Measurements from ENCODE around the gene SLC29A1.
"Not testable (repeated sequence)": the region's sequence is repeated elsewhere in the genome, so short reads cannot be mapped to it uniquely, and the experiment has no call there.

SLC29A1 gene

DNA sequence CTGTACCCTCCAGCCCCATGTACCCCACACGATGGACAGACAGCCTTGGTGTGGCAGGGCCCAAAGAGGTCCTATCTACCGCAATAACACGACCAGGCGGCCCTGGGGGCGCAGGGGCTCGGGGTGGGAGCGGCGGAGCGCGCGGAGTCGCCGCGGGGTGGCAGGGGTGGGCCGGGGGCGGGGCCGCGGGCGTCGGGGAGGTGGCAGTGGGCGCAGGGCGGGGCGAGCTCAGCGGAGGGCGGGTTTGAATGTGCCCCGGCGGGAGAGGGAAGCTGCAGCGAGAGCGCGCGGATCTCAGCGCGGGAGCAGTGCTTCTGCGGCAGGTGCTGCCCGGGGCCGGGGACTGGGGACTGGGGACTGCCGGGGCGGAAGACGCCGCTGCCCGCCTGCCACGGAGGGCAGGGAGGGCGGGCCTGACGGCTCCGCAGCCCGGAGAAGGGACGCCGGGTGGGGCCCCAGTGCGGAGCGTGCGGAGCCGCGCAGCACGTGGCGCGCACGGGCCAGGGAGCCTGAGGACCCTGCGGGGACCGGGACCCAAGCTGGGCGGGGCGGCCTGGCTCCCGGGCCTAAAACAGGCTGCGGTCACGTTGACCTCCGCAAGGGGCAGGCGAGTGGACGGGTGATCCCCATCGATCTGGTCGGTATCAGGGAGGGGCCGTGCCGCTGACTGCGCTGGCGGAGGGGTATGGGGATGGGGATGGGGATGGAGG lies at the start of gene SLC29A1:
Gene SLC29A1 (plus strand): TSS at position 277 of the 710 bp plus-strand sequence. CDS start 3,719 bp downstream, outside the sequence.
- Histone ChIP-seq H3K36me3 (ENCODE audit: control insufficient read depth, low read depth, low read length) (peaks cover 11% of the 10 kb centered on the region), H3K9me3 (ENCODE audit: control insufficient read depth, low read depth, low read length) (no peaks in the 10 kb centered on the region), H3K4me1 (ENCODE audit: control insufficient read depth, low read depth, low read length) (peaks cover 48% of the 10 kb centered on the region), H3K9ac (ENCODE audit: low read length) (peak within 1 kb of the TSS; percentile 72), H3K27ac (ENCODE audit: low read length) (peak within 1 kb of the TSS; percentile 26), H3K4me3 (ENCODE audit: low read length) (peak within 1 kb of the TSS; percentile 97), H3K27me3 (ENCODE audit: control insufficient read depth, insufficient read depth, low read length) (no peaks in the 10 kb centered on the region)

DNA sequence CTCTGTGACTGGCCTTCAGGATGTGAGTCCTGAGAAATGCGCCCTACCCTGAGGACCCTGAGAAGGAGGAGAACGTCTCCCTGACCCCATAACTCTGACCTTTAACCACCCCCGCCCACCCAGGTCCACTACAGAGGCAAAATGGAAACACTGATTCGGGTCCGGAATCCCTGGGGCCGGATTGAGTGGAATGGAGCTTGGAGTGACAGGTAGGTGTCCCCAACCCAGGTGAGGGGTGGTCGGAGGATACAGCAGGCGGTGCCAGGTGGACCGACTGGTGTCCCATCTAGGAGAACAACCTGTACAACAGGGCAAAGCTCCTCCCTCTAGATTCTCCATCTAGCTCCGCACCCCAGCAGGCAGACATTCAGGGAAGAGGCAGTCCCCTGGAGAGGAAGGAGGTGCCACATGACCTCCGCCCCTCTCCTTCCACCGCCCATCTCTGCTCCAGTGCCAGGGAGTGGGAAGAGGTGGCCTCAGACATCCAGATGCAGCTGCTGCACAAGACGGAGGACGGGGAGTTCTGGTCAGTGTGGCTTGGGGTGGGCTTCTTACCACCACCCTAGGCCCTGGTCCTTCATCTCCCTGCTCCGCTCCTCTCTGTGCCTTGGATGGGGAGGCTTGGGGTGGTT lies 47.1 kb upstream of the SLC29A1 start:
- Histone ChIP-seq H3K9ac (ENCODE audit: low read length) (no peak overlapping the region), H3K36me3 (ENCODE audit: control insufficient read depth, low read depth, low read length) (no peaks in the 10 kb centered on the region), H3K9me3 (ENCODE audit: control insufficient read depth, low read depth, low read length) (no peaks in the 10 kb centered on the region), H3K27me3 (ENCODE audit: control insufficient read depth, insufficient read depth, low read length) (no peaks in the 10 kb centered on the region), H3K4me3 (ENCODE audit: low read length) (no peak overlapping the region), H3K4me1 (ENCODE audit: control insufficient read depth, low read depth, low read length) (peaks cover 3% of the 10 kb centered on the region), H3K27ac (ENCODE audit: low read length) (no peak overlapping the region)

DNA sequence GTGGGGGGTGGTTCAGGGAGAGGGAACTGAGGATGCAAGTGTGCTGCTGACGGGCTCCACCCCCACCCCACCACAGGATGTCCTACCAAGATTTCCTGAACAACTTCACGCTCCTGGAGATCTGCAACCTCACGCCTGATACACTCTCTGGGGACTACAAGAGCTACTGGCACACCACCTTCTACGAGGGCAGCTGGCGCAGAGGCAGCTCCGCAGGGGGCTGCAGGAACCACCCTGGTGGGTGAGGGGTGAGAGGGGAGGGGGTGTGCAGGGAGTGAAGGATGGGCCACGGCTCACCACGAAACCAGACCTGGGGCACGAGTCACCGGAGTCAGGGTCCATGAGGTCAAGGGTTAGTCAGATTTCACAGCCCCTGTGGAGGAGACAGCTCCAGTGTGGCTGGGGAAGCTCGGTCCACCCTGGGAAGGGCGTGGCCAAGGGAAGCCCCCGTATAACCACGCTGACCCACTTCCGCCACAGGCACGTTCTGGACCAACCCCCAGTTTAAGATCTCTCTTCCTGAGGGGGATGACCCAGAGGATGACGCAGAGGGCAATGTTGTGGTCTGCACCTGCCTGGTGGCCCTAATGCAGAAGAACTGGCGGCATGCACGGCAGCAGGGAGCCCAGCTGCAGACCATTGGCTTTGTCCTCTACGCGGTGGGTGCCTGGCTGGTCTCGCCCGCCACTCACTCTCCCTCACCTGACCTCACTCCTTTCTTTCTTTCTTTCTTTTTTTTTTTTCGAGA lies 46.5 kb upstream of the SLC29A1 start:
- H3K4me1 ChIP-seq (ENCODE audit: control insufficient read depth, low read depth, low read length): peaks cover 3% of the 10 kb centered on the region
- no peak overlapping the region for H3K4me3 ChIP-seq (ENCODE audit: low read length)
- no peak overlapping the region for H3K27ac ChIP-seq (ENCODE audit: low read length)
- no peaks in the 10 kb centered on the region for H3K36me3 ChIP-seq (ENCODE audit: control insufficient read depth, low read depth, low read length)
- no peak overlapping the region for H3K9ac ChIP-seq (ENCODE audit: low read length)
- H3K9me3 ChIP-seq (ENCODE audit: control insufficient read depth, low read depth, low read length): no peaks in the 10 kb centered on the region
- H3K27me3 ChIP-seq (ENCODE audit: control insufficient read depth, insufficient read depth, low read length): no peaks in the 10 kb centered on the region

DNA sequence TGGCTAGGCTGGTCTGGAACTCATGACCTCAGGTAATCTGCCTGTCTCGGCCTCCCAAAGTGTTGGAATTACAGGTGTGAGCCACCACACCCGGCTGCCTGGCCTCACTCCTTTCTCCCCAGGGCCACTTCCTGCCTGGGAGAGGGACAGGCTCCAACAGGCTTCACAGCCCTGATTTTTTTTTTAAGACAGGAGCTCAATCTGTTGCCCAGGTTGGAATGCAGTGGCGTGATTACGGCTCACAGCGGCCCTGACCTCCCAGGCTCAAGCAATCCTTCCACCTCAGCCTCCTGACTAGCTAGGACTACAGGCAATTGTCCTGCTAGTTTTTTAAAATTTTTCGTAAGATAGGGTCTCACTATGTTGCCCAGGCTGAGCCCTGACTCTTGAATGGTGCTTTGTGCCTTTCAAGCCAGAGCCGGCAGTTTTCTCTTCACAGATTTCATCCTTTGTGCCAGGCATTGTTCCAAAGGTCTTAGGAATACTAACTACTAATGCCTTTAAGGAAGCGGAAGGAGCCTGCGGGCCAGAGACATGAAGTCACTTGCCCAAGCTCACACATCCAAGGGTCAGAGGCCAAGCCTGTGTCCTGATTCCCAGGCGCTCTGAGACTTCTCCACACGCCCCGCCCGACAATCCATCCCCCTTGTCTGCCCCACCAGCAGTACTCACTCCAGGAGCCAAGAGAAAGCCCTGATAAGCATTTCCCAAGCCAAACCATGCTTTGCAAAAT lies 45.5 kb upstream of the SLC29A1 start:
- H3K27ac ChIP-seq (ENCODE audit: low read length): no peak overlapping the region
- no peaks in the 10 kb centered on the region for H3K9me3 ChIP-seq (ENCODE audit: control insufficient read depth, low read depth, low read length)
- H3K9ac ChIP-seq (ENCODE audit: low read length): no peak overlapping the region

DNA sequence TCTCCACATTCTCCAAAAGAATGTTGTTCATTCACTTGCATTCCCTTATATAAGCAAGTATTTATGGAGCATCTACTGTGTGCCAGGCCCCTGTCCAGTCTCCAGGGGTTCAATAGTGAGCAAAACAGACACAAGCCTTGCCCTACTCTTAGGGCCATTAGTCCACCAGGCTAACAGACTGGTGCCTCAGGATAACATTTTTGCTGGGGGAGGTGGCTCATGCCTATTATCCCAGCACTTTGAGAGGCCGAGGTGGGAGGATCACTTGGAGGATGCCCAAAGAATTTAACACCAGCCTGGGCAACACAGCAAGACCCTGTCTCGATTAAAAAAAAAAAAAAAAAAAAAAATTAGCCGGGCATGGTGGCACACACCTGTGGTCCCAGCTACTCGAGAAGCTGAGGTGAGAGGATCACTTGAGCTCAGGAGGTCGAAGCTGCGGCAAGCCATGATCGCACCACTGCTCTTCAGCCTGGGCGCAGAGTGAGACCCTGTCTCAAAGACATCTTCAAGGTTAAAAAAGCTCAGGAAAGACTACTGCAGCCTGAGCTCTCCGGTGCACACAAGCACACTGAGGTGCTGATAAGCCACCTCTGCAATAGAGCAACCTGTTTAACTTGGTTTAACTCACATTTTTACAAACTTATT lies 44.8 kb upstream of the SLC29A1 start:
- Histone ChIP-seq H3K4me3 (ENCODE audit: low read length) (no peak overlapping the region), H3K9me3 (ENCODE audit: control insufficient read depth, low read depth, low read length) (no peaks in the 10 kb centered on the region), H3K4me1 (ENCODE audit: control insufficient read depth, low read depth, low read length) (no peaks in the 10 kb centered on the region), H3K27ac (ENCODE audit: low read length) (no peak overlapping the region), H3K36me3 (ENCODE audit: control insufficient read depth, low read depth, low read length) (no peaks in the 10 kb centered on the region), H3K27me3 (ENCODE audit: control insufficient read depth, insufficient read depth, low read length) (no peaks in the 10 kb centered on the region), H3K9ac (ENCODE audit: low read length) (no peak overlapping the region)

More for the DNA sequence above, 45.5 kb upstream of the SLC29A1 start:
- no peaks in the 10 kb centered on the region for H3K27me3 ChIP-seq (ENCODE audit: control insufficient read depth, insufficient read depth, low read length)
- no peaks in the 10 kb centered on the region for H3K36me3 ChIP-seq (ENCODE audit: control insufficient read depth, low read depth, low read length)
- no peak overlapping the region for H3K4me3 ChIP-seq (ENCODE audit: low read length)
- peaks cover 2% of the 10 kb centered on the region for H3K4me1 ChIP-seq (ENCODE audit: control insufficient read depth, low read depth, low read length)

DNA sequence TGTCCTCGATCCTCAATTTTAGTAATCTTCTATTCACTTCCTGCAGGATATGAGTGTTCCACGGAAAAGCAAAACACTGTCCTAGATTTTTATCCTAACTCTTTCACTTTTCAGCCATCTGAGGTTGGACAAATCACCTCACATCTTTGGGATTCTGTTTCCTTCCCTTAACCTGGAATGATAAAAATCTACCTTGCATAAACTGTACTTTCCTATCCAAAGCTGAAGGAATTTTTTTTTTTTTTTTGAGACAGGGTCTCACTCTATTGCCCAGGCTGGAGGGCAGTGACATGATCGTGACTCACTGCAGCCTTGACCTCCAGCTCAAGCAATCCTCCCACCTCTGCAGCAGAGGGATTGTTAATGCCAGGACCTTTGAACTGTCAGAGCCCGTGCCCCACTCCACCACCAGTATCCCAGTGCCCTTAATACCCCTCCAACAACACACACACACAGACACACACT lies 44.3 kb upstream of the SLC29A1 start:
- Histone ChIP-seq H3K4me3 (ENCODE audit: low read length) (no peak overlapping the region), H3K4me1 (ENCODE audit: control insufficient read depth, low read depth, low read length) (no peaks in the 10 kb centered on the region), H3K36me3 (ENCODE audit: control insufficient read depth, low read depth, low read length) (no peaks in the 10 kb centered on the region), H3K27ac (ENCODE audit: low read length) (no peak overlapping the region), H3K9ac (ENCODE audit: low read length) (no peak overlapping the region), H3K27me3 (ENCODE audit: control insufficient read depth, insufficient read depth, low read length) (no peaks in the 10 kb centered on the region), H3K9me3 (ENCODE audit: control insufficient read depth, low read depth, low read length) (no peaks in the 10 kb centered on the region)

DNA sequence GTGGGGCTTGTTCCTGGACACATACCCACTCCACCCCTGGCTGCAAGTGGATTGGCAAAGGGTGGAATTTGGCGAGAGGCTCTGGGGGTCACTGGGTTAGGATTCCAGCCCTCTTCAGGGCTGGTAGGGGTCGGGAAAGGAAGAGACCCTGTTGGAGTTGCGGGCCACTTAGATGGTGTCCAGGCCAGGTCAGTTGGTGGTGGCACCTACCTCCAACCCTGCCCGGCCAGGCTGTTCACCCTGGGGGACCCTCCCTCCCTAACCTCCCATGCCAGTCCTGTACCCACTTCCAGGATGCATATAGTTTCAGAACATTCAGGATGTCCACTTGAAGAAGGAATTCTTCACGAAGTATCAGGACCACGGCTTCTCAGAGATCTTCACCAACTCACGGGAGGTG lies 43.7 kb upstream of the SLC29A1 start:
- H3K27ac ChIP-seq (ENCODE audit: low read length): no peak overlapping the region
- H3K9ac ChIP-seq (ENCODE audit: low read length): no peak overlapping the region
- H3K36me3 ChIP-seq (ENCODE audit: control insufficient read depth, low read depth, low read length): no peaks in the 10 kb centered on the region
- no peaks in the 10 kb centered on the region for H3K27me3 ChIP-seq (ENCODE audit: control insufficient read depth, insufficient read depth, low read length)
- no peaks in the 10 kb centered on the region for H3K9me3 ChIP-seq (ENCODE audit: control insufficient read depth, low read depth, low read length)
- no peak overlapping the region for H3K4me3 ChIP-seq (ENCODE audit: low read length)
- no peaks in the 10 kb centered on the region for H3K4me1 ChIP-seq (ENCODE audit: control insufficient read depth, low read depth, low read length)

DNA sequence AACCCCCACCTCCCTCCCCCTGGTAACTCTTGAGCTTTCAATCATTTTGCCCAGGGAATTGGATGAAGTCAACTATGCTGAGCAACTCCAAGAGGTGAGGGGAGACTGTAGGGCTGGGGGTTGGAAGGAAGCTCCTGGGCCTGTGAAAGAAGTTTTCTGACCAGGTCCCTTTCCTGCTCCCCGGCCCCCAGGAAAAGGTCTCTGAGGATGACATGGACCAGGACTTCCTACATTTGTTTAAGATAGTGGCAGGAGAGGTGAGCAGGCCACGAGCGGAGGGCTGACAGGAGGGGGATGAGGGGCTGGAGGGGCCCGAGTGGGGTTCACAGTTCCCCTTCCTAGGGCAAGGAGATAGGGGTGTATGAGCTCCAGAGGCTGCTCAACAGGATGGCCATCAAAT lies 43.0 kb upstream of the SLC29A1 start:
- Histone ChIP-seq H3K36me3 (ENCODE audit: control insufficient read depth, low read depth, low read length) (no peaks in the 10 kb centered on the region), H3K27ac (ENCODE audit: low read length) (no peak overlapping the region), H3K9ac (ENCODE audit: low read length) (no peak overlapping the region), H3K9me3 (ENCODE audit: control insufficient read depth, low read depth, low read length) (no peaks in the 10 kb centered on the region), H3K4me1 (ENCODE audit: control insufficient read depth, low read depth, low read length) (peaks cover 8% of the 10 kb centered on the region), H3K4me3 (ENCODE audit: low read length) (no peak overlapping the region), H3K27me3 (ENCODE audit: control insufficient read depth, insufficient read depth, low read length) (no peaks in the 10 kb centered on the region)

DNA sequence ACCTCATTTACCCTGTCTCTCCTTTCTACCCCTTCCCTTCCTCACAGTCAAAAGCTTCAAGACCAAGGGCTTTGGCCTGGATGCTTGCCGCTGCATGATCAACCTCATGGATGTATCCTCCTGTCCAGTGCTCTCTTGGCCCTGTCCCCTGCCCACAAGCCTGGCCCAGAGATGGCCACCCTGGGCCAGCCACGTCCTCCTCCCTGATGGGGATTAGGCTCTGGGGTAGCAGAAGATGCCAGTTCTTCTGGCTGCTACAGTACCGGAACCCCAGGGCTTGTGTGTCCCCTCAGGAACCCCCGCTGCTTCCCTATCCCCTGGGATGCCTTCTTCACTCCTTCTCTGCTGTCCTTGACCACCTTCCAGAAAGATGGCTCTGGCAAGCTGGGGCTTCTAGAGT lies 42.5 kb upstream of the SLC29A1 start:
- Histone ChIP-seq H3K36me3 (ENCODE audit: control insufficient read depth, low read depth, low read length) (no peaks in the 10 kb centered on the region), H3K4me1 (ENCODE audit: control insufficient read depth, low read depth, low read length) (peaks cover 12% of the 10 kb centered on the region), H3K4me3 (ENCODE audit: low read length) (no peak overlapping the region), H3K27ac (ENCODE audit: low read length) (no peak overlapping the region), H3K27me3 (ENCODE audit: control insufficient read depth, insufficient read depth, low read length) (no peaks in the 10 kb centered on the region), H3K9me3 (ENCODE audit: control insufficient read depth, low read depth, low read length) (no peaks in the 10 kb centered on the region), H3K9ac (ENCODE audit: low read length) (no peak overlapping the region)

DNA sequence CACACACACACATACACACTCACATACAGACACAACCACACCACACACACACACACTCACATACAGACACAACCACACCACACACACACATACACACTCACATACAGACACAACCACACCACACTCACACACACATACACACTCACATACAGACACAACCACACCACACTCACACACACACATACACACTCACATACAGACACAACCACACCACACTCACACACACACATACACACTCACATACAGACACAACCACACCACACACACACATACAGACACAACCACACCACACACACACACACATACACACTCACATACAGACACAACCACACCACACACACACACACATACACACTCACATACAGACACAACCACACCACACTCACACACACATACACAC lies 41.6 kb upstream of the SLC29A1 start:
- not testable (repeated sequence) for H3K27me3 ChIP-seq (ENCODE audit: control insufficient read depth, insufficient read depth, low read length); H3K9ac ChIP-seq (ENCODE audit: low read length); H3K36me3 ChIP-seq (ENCODE audit: control insufficient read depth, low read depth, low read length); H3K27ac ChIP-seq (ENCODE audit: low read length); H3K4me3 ChIP-seq (ENCODE audit: low read length); H3K9me3 ChIP-seq (ENCODE audit: control insufficient read depth, low read depth, low read length)
- H3K4me1 ChIP-seq (ENCODE audit: control insufficient read depth, low read depth, low read length): peaks cover 14% of the 10 kb centered on the region

DNA sequence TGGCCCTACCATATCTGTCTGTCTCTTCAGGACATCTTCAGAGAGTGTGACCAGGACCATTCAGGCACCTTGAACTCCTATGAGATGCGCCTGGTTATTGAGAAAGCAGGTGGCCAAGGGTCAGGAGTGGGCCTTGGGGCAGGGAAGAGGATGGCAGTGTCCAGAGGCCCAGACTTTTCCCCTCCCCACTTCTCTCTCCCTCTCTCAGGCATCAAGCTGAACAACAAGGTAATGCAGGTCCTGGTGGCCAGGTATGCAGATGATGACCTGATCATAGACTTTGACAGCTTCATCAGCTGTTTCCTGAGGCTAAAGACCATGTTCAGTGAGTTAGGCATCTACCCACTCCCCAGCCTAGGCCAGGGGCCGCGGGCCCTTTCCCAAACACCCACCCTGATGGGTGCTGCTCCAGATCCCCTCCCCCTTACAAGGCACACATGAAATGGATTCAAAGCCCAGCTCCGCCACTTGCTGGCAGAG lies 40.4 kb upstream of the SLC29A1 start:
- Histone ChIP-seq H3K4me3 (ENCODE audit: low read length) (no peak overlapping the region), H3K9me3 (ENCODE audit: control insufficient read depth, low read depth, low read length) (no peaks in the 10 kb centered on the region), H3K27me3 (ENCODE audit: control insufficient read depth, insufficient read depth, low read length) (no peaks in the 10 kb centered on the region), H3K36me3 (ENCODE audit: control insufficient read depth, low read depth, low read length) (no peaks in the 10 kb centered on the region), H3K27ac (ENCODE audit: low read length) (no peak overlapping the region), H3K4me1 (ENCODE audit: control insufficient read depth, low read depth, low read length) (peaks cover 14% of the 10 kb centered on the region), H3K9ac (ENCODE audit: low read length) (no peak overlapping the region)

All from iPS-18a (cell line).